HG03135 (cell line): ENCODE results near the gene ASCL1.

Source experiments
- ATAC-seq: cut with Tn5 transposase; IDR thresholded peaks from one replicate; pipeline ENCODE4 v1.9.1; 2021; ENCODE audit warnings: mild to moderate bottlenecking, moderate library complexity; ENCODE audit not compliant: unreplicated experiment

ASCL1 gene

DNA sequence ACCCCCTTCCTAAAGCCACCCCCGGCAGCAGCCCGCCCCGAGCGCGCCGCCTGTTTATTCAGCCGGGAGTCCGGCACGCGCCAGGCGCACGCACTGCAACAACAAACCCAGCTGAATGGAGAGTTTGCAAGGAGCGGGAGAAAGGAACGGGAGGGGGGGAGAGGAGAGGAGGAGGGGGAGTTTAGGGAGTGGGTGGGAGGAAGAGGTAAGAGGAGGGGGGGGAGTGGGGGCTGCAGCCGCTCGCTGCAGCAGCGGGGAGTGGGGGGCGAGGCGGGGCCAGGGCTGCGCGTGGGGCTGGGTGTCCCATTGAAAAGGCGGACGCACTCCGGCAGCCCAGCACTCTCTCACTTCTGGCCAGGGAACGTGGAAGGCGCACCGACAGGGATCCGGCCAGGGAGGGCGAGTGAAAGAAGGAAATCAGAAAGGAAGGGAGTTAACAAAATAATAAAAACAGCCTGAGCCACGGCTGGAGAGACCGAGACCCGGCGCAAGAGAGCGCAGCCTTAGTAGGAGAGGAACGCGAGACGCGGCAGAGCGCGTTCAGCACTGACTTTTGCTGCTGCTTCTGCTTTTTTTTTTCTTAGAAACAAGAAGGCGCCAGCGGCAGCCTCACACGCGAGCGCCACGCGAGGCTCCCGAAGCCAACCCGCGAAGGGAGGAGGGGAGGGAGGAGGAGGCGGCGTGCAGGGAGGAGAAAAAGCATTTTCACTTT lies at the start of gene ASCL1:
Gene ASCL1, plus strand, starts transcription at position 336 of the 712 bp plus-strand sequence. CDS start 571 bp downstream, outside the sequence.
- ATAC-seq = no peak

- no peak for ATAC-seq
These were observed 49.6 kb upstream of the ASCL1 start for GRCh38 chr12:102907918-102908317.

DNA sequence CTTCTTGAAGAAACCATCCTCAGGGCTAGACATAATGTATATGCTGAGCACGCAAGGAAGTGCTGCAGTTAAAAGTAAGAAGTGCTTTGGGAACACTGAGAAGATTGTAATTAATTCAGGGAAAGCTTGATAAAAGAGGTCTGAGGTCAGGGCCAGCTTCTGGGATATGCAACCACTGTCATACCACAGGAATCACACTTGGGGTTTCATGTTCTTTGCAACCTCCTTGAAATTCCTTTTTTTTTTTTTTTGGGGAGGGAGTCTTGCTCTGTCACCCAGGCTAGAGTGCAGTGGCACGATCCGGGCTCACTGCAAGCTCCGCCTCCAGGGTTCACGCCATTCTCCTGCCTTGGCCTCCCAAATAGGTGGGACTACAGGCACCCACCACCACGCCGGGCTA lies 47.3 kb upstream of the ASCL1 start:
- ATAC-seq = no peak

GRCh38 chr12:102910792-102911191 lies 46.7 kb upstream of the ASCL1 start:
- ATAC-seq = no peak

DNA sequence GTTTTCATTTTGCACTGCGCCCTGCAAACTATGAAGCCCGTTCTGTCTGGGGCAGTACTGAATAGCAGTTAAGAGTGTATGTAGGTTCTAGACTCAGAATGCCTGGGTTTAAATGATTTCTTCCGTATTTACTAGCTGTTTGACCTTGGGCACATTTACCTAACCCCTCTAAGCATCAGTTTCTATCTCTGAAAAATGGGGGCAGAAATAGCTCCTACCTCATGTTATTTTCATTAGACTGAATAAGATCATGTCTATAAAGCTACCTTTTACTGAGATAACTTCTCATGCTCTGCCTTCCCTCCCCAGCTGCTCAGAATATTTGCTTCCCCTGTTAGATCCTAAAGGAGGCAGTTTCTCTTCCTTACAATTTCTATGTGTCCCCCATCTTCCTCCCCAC lies 46.2 kb upstream of the ASCL1 start:
- ATAC-seq = no peak

GRCh38 chr12:102912258-102912657 lies 45.2 kb upstream of the ASCL1 start:
- ATAC-seq = no peak

- no peak for ATAC-seq
These were observed 43.8 kb upstream of the ASCL1 start for GRCh38 chr12:102913453-102914226.

GRCh38 chr12:102916252-102917025 lies 41.0 kb upstream of the ASCL1 start:
- ATAC-seq = no peak

DNA sequence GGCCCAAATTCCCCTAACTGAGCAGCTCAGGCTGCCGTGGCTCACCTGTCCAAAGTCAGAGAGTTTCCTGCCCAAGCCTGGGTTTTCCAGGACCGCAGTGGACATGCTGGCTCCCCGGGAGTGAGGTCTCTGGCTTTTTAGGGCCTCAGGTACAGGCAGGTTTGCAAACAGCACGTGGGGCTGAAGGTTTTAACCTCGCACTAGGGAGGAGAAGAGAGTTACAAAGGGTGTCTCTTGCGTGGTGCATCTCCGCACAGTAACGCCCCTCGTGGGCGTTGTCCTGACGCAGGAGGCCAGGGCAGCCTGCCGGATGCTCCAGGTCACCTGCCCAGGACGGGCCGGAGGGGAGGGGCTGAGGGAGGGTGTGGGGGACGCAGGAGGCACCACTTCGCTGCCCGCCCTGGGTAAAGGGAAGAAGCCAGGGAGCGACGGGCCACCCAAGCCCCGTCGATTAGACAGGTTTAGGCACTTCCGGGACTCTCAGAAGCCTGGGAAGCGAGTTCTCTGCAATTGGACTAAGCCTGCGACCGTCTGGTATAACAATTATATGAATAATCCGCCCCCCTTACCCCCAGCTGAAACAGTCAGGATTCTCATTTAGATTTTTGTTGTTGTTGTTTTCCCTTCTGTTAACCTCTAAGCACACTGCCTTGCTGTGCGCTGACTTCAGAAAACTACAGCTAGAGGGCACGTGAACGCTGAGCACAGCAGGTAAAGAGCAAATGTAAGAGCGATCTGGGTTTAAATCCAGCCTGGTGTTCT lies 40.3 kb upstream of the ASCL1 start, which contains the start of gene PAH:
Gene PAH, minus strand, starts transcription at position 219 of the 762 bp plus-strand sequence. Its CDS starts 114 bp downstream, at position 105.
- no peak for ATAC-seq

DNA sequence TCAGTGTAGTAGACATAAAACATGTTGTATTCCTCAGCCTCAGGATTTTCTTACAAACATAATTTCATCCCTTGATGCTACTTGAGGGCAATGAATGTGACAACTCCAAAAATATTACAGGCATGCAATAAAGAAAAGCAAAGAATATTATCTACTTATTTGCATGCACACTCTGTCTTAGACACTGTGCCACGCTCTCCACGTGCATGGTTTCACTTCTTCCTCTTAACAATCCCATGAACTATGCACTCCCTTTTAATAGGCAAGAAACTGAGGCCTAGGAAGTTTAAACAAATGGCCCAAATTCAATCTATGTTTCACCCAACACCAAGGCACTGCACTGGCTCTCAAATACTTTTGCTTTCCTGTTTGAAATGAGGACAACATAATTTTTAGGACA lies 38.6 kb upstream of the ASCL1 start:
- ATAC-seq = no peak

DNA sequence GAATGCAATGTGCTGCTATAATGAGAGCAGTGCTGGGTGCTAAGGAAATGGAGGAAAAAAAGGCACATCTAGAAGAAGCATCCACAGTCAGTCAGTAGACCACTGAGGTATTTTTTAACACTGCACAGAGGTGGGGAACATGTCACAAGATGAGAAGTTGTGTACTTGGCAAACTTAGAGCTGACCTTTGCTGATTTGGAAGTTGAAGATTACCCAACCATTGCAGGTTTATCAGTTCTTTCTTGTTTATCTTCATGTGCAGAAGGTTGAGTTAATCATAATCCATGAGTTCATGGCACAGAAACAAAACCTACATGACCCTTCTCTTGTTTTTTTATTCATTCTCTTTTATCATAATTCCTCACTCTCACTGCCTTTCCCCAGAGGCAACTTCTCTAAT lies 37.2 kb upstream of the ASCL1 start:
- no peak for ATAC-seq

- no peak for ATAC-seq
These were observed 36.2 kb upstream of the ASCL1 start for GRCh38 chr12:102921240-102921639.

GRCh38 chr12:102927220-102927619 lies 30.3 kb upstream of the ASCL1 start:
- no peak for ATAC-seq

DNA sequence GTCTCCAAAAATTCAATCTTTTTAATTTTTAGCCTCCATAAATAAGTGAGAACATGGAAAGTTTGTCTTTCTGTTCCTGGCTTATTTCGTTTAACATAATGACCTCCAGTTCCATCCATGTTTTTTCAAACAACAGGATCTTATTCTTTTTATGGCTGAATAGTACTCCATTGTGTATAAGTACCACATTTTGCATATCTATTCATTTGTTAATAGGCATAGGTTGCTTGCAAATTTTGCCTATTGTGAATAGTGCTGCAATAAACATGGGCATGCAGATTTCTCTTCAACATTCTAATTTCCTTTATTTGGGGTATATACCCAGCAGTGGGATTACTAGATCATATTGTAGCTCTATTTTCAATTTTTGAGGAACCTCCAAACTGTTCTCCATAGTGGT lies 24.3 kb upstream of the ASCL1 start:
- ATAC-seq = no peak

- ATAC-seq = no peak
These were observed 18.4 kb upstream of the ASCL1 start for GRCh38 chr12:102939059-102939458.

- no peak for ATAC-seq
These were observed 17.7 kb upstream of the ASCL1 start for GRCh38 chr12:102939670-102940222.

DNA sequence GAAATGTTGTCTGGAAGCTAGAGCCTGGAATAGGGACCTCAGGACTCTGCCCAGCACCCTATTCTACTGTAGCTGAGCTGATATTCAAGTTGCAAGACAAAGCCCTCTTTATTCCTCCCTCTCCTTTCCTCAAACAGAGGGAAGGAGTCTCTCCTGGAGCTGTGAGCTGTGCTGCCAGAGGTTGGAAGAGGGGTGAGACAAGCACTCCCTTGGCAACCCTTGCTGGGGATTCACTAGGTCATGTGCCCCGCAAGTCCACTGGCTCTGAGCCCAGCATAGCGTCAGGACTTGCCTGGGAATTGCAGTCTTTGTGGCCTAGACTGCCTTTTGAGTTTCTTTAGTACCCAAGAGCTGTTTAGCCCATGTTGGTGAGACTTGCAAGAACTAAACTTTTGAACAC lies 11.4 kb upstream of the ASCL1 start:
- ATAC-seq = no peak

DNA sequence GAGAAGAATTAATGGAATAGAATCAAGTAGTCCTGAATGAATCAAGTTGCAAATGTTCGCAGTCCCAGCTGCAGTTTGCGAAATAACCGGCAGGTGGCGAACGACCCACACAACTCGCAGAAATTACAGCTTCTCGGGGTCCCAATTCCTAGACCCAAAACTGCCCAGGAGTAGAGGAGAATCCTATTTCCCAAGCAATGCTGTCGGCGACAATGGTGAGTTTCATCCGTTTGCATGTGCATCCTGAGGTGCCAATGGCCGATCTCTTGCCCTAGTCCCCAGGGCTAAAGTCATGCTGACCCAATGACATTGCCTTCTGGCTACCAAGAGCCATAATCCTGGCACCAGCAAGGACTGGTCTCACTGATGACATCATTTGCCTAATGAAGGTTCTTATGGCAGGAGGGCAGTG lies 8.5 kb upstream of the ASCL1 start:
- no peak for ATAC-seq

DNA sequence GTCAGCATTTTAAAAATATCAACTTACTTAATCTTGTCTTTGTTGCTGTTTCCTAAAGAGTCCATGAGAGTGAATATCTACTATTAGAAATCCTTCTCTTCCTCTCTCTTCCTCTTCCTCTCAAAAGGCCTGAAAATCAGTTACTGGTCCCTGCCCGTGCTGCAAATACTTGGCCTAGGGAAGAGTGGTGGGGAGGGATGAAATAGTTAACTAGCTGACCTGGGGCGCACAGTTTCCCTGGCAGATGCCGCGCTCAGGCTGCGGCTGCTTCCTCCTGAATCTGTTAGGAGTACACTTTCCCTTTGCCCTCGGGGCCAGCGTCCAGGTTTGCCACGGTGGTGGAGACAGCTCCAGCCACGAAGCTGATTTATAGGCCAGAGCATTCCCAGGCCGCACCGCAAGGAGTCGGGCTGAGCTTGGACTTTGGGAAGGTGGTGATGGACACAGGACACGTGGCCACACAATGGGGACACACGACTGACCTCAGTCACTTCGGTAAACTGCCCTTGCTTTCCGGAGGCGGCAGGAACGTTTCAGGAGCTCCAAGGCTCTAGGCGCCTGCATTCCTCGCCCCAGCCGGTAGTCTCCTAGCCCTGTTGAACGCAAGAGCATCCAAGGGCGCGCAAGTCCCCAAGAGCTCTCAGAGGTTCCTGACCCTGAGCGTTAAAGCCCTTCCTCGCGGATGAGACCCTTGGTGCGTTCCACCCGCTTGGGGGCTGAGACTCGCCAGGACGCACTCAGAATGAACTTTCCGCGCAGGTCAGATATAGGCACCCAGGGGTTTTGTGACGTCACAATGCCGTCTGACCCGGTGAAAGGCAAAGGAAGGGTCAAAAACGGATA lies 7.1 kb upstream of the ASCL1 start:
- ATAC-seq = no peak
